Parathyroid adenoma (tissue), 2 donors: ENCODE data around the gene GPX8.

Source experiments
- H2AFZ ChIP-seq: fragments of 300-600 bp; sonication (generic); one replicate; pipeline ENCODE4 v1.7.0; 2017; ENCODE audit warnings: antibody characterized with exemption, mild to moderate bottlenecking
- H3K27ac ChIP-seq: fragments of 300-600 bp; sonication (generic); one replicate; pipeline ENCODE4 v1.7.0; 2017
- H3K27me3 ChIP-seq: fragments of 300-600 bp; sonication (generic); one replicate; pipeline ENCODE4 v1.7.0; 2017; ENCODE audit warnings: low read length; ENCODE audit not compliant: control insufficient read depth, insufficient read depth
- H3K36me3 ChIP-seq: fragments of 300-600 bp; sonication (generic); one replicate; pipeline ENCODE4 v1.7.0; 2017; ENCODE audit warnings: low read length; ENCODE audit not compliant: control insufficient read depth, insufficient read depth
- H3K4me1 ChIP-seq: fragments of 300-600 bp; sonication (generic); one replicate; pipeline ENCODE4 v1.7.0; 2017; ENCODE audit warnings: control low read depth
- H3K4me2 ChIP-seq: fragments of 300-600 bp; sonication (generic); one replicate; pipeline ENCODE4 v1.7.0; 2017; ENCODE audit warnings: low read length
- H3K4me3 ChIP-seq: fragments of 300-600 bp; sonication (generic); one replicate; pipeline ENCODE4 v1.7.0; 2017; ENCODE audit warnings: low read depth, low read length
- H3K79me2 ChIP-seq: fragments of 300-600 bp; sonication (generic); one replicate; pipeline ENCODE4 v1.7.0; 2017; ENCODE audit warnings: control low read depth
- H3K9ac ChIP-seq: fragments of 300-600 bp; sonication (generic); one replicate; pipeline ENCODE4 v1.7.0; 2017; ENCODE audit warnings: mild to moderate bottlenecking
- H3K9me3 ChIP-seq: fragments of 300-600 bp; sonication (generic); one replicate; pipeline ENCODE4 v1.7.0; 2017; ENCODE audit warnings: low read length; ENCODE audit not compliant: control insufficient read depth
- CTCF ChIP-seq: fragments of 300-600 bp; sonication (generic); IDR thresholded peaks from one replicate; pipeline ENCODE4 v1.7.0; 2017; ENCODE audit warnings: antibody characterized with exemption, mild to moderate bottlenecking
- donor health status: primary hyperparathyroidism.

Gene GPX8

GRCh38 chr5:55173687-55174230 is 13.8 kb downstream of the GPX8 start:
- H3K79me2 ChIP-seq, result no peaks in the 10 kb centered on the region
- H3K27me3 ChIP-seq, result no peaks in the 10 kb centered on the region
- H3K27ac ChIP-seq, result no peak overlapping the region
- peak overlapping the region; percentile 45 for H3K4me3 ChIP-seq
- H2AFZ ChIP-seq, result peak overlapping the region; percentile 59
- peaks cover 3% of the 10 kb centered on the region for H3K4me1 ChIP-seq
- no peaks in the 10 kb centered on the region for H3K9me3 ChIP-seq
- H3K36me3 ChIP-seq, result no peaks in the 10 kb centered on the region
- H3K9ac ChIP-seq, result no peak overlapping the region
- no peak for TF ChIP-seq CTCF
- H3K4me2 ChIP-seq, result peak overlapping the region; percentile 67

- no peak for TF ChIP-seq CTCF
- Histone ChIP-seq H2AFZ (peak overlapping the region; percentile 69), H3K27me3 (no peaks in the 10 kb centered on the region), H3K9me3 (no peaks in the 10 kb centered on the region), H3K36me3 (no peaks in the 10 kb centered on the region), H3K27ac (no peak overlapping the region), H3K4me1 (peaks cover 3% of the 10 kb centered on the region), H3K79me2 (no peaks in the 10 kb centered on the region), H3K4me3 (peak overlapping the region; percentile 55), H3K4me2 (peak overlapping the region; percentile 61), H3K9ac (no peak overlapping the region)
These were observed 15.8 kb downstream of the GPX8 start for GRCh38 chr5:55175781-55176175.

- Histone ChIP-seq H3K9ac (no peak overlapping the region), H2AFZ (peak overlapping the region; percentile 69), H3K4me2 (peak overlapping the region; percentile 61), H3K27ac (peak overlapping the region; percentile 45), H3K4me1 (peaks cover 3% of the 10 kb centered on the region), H3K27me3 (no peaks in the 10 kb centered on the region), H3K4me3 (peak overlapping the region; percentile 55), H3K79me2 (no peaks in the 10 kb centered on the region), H3K9me3 (no peaks in the 10 kb centered on the region), H3K36me3 (no peaks in the 10 kb centered on the region)
- peak; percentile 33 for TF ChIP-seq CTCF
These were observed 16.3 kb downstream of the GPX8 start for GRCh38 chr5:55176176-55176818.

GRCh38 chr5:55177078-55177477 is 17.1 kb downstream of the GPX8 start:
- H3K4me3 ChIP-seq, result no peak overlapping the region
- no peak overlapping the region for H3K4me2 ChIP-seq
- H3K9me3 ChIP-seq, result no peaks in the 10 kb centered on the region
- H3K36me3 ChIP-seq, result no peaks in the 10 kb centered on the region
- no peaks in the 10 kb centered on the region for H3K79me2 ChIP-seq
- no peak for TF ChIP-seq CTCF
- no peak overlapping the region for H3K9ac ChIP-seq
- peaks cover 3% of the 10 kb centered on the region for H3K4me1 ChIP-seq
- no peak overlapping the region for H3K27ac ChIP-seq
- peak overlapping the region; percentile 69 for H2AFZ ChIP-seq
- no peaks in the 10 kb centered on the region for H3K27me3 ChIP-seq

- H3K79me2 ChIP-seq, result no peaks in the 10 kb centered on the region
- no peaks in the 10 kb centered on the region for H3K4me1 ChIP-seq
- no peak overlapping the region for H3K9ac ChIP-seq
- no peak overlapping the region for H3K27ac ChIP-seq
- no peaks in the 10 kb centered on the region for H3K27me3 ChIP-seq
- no peak overlapping the region for H3K4me3 ChIP-seq
- H3K9me3 ChIP-seq, result no peaks in the 10 kb centered on the region
- no peak overlapping the region for H3K4me2 ChIP-seq
- H2AFZ ChIP-seq, result no peak overlapping the region
- H3K36me3 ChIP-seq, result no peaks in the 10 kb centered on the region
- TF ChIP-seq CTCF, result no peak
These were observed 20.0 kb downstream of the GPX8 start for GRCh38 chr5:55180016-55180415.
